ENCODE measurements around the gene ZFX.

ZFX gene

DNA sequence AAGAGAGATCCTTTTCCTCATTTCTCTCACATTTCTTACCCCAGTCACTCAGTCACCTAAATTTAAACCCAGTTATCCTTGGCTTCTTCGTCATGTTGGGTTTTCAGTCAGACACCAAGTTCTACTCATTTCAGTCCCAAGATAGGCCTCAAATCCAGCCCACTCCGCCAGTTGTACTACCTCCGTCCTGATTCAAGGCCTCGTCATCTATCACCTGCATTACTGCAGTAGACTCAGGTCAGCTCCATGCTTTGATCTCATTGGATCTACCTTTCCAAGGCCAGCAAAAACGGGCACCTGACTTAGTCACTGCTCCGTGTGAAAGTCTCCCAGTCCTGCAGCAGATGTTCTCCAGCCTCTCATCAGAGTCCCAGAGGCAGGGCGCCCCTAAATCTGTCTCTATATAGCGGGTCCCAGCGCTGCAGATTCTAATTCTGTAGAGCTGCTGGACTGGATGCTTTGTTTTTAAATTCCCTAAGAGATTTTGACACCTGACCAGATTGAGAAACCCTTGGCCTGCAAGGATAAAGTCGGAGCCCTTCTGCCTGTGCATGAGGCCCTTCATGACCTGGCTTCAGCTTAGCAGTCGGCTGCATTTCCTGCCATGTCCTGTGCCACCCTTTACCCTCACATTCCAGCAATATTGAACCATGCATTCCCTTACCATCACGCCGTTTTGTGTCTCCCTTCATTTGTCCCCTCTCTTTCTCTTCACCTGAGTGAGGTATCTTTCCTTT lies 53.7 kb downstream of the ZFX start:
- no peak for DNase-seq

DNA sequence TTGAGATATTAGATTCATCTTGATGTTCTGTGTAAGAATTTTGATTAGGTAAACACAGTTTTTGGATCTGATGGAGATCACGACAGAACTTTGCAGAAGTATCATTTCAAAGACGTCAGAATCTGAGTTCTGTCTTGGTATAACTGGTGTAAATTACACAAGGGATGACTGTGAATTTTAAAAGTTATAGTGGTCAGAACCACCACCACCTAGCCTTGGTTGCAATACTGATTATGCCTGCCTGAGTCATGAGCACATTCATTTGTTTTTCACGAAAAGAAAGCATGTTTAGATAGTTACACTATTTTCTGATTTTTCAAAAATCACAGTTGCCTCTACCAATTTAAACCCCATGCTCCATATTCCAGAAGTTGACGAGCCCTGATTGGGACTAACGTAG lies 54.8 kb downstream of the ZFX start:
- DNase-seq, result no peak

DNA sequence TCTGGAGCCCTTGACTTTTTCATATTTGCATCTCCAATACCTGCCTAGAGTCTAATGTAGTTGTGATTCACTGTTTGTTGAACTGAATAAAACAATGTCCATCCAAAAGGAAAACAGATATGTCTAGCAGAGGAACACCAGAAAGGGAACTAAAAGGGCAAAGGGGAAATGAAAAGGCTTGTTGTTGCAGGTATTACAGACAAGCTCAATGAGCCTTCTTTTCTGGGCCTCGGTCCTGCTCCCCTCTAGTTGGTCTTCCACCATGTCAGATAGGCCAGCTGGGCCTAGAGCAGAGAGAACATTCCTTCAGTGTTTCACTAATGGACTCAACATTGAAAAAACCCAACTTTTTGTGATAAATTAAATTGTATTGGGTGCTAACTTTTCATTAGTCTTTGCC lies 55.4 kb downstream of the ZFX start:
- no peak for DNase-seq

DNA sequence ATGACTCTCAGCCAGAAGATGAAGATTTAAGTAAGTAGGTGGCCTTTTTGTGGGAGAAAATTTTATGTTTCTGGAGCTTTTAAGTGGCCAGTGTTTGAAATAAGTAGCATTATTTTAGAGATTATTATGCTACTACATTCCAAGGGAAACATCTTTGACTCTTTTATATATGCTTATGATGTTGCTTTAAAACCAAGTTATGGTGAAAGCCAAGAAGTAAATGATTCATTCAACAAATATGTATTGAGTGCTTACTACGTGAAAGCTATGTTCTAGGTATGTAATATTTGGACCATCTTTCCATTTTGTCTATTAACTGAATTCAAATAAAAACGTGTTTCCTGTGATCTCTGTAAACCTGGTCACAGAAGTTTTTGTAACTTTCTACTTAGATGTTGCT lies 58.3 kb downstream of the ZFX start:
- no peak for DNase-seq

DNA sequence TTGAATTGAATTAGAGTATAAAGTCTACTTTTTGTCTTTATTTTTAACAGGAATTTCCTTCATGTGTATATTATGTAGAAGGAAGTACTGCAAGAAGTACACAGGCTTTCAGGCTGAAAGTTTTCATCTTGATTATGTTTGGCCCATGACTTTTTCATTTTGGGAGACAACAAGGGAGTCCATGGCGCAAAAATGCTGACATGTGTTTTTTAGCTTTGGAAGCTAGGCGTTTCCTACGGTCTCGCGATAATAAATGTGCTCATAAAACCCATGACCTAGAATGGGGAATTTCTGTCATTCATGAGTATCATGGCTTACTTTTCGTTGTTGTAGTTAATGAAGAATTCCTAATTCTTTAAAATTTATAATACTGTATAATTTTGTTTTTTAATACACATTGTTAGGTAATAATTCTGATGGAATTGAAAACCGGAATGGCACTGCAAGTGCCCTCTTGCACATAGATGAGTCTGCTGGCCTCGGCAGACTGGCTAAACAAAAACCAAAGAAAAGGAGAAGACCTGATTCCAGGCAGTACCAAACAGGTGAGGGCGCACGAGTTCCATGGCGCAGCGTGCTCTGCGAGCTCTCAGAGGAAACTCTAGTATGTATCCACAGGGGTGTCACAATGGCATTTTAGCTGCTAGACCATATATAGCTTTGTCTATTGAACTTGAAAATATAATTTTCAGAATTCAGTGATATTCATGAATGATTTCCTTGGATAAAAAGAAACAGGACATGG lies 59.1 kb downstream of the ZFX start:
- DNase-seq, result no peak

DNA sequence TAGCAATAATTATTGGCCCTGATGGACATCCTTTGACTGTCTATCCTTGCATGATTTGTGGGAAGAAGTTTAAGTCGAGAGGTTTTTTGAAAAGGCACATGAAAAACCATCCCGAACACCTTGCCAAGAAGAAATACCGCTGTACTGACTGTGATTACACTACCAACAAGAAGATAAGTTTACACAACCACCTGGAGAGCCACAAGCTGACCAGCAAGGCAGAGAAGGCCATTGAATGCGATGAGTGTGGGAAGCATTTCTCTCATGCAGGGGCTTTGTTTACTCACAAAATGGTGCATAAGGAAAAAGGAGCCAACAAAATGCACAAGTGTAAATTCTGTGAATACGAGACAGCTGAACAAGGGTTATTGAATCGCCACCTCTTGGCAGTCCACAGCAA lies 60.7 kb downstream of the ZFX start:
- DNase-seq, result no peak

DNA sequence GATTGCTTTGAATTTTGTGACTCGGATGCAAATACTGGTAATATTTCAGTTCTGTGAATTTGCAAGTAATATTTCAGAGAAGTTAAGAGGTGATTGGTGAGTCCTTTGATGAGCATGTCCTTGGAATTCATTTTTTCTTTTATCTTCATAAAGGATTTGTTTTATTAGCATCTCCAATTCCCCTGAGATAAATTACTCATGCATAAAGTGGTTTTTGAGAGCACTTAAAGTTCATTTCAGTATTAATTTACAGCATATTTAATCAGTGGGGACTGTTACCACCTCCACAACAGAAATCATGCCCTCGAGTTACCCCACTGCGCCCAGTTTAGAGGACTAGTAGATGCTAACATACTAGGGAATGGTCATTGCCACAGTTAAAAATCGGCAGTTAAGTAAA lies 65.0 kb downstream of the ZFX start:
- no peak for DNase-seq

DNA sequence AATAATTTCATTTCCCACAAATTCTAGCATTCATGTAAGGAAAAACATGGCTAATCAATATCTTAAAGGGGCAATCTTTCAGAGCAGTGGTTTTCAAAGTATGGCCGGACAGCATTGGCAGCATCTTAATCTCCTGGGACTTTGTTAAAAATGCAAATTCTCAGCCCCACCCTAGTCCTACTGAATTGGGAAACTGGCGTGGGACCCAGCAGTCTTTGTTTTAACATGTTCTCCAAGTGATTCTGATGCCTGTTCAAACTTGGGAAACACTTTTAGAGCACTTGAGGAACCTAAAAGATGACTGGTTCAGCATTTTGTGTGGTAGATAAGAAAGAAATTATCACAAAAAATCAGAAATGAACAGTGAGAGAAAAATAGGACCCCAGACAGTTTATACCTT lies 65.7 kb downstream of the ZFX start:
- no peak for DNase-seq

DNA sequence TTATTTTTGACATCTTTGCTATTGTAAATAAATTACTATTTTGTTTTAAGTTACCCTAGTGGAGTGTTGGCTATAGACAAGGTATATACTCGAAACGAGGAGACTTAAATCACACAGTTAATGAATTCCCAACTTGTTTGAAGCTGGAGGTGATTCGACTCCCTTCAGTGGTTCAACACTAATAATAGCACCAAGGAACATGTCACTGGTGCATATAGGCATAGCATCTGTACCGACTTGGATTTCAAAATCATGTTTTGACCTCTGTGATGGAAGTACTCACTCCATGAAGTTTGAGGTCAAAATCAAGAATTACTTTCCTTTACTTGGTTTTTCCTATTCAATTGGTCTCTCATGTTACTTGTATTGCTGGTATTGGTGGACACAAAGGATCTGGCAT lies 66.5 kb downstream of the ZFX start:
- DNase-seq, result no peak

DNA sequence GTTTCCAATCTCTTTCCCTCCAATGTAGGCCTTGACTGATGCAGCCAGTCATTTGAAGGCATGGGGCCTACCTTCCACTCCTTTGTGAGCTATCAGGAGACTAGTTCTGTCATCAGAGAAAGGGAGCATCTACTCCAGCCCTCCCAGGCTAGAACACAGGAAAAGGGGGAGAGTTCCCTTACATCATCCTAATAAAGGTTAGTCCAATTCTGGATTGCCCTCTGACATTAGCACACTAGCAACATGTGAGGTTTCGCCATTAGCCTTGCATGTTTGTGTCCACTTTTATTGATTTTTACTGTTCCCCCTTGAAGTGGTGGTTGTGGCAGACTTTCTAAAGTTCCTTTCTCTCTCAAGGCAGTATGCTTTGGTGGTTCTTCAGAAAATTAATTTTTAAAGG lies 67.3 kb downstream of the ZFX start:
- no peak for DNase-seq

DNA sequence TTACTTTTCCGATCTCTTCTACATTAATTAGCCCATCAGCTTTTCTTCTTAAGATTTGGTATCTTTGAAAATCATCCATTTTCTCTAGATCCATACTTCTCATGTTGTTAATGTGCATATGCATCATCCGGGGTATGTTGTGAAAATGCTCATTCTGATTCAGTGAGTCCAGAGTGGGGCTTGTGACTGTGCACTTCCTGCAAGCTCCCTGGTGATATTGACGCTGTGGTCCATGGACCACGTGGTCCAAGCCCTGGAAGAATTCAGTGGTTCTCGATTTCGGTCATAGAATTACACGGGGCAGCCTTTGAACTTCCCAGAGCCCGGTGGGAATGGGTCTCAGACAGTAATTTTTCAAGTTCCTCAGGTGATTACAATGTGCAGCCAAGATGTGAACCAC lies 69.8 kb downstream of the ZFX start:
- no peak for DNase-seq

DNA sequence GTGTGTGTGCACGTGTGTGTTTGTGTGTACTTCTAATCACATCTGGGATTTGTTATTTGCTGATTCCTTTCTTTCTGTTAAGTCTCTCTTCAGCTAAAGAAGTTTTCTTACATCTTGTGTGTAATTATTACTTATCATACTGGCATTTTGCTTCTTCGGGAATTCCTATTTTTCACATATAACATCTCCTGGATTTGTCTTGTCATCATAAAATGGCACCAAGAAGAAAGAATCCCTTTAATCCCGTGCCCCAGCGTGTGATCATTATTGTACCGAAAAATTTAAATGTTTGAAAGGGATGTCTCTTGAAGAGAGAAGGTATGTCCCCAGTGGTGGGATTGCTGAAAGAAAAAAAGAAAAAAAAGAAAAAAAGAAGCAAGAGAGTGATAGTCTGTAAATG lies 72.3 kb downstream of the ZFX start:
- no peak for DNase-seq

DNA sequence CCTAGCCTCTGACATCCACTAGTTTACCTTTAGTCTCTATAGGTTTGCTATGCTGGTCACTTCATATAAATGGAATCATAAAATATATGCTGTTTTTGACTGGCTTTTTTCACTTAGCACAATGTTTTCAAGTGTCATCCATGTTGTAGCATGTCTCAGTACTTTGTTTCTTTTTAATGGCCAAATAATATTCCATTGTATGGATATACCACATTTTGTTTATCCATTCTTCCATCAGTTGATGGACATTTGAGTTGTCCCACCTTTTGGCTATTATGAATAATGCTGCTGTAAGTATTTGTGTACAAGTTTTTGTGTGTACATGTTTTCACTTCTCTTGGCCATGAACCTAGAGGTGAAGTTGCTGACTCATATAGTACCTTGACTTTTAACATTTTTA lies 75.7 kb downstream of the ZFX start:
- no peak for DNase-seq

DNA sequence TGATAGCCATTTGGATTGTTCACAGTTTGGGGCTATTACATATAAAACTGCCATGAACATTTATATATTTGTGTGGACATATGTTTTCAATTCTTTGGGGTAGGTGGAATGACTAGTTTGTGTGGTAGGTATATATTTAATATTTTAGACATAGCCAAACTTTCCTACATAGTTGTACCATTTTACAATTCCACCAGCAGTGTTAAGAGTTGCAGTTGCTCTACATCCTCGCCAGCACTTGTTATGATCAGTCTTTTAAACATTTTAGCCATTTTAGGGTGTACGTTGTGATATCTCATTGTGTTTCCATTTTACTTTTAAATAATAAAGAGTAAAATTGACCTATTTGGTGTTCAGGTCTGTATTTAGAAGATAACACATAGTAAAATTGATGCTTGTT lies 76.6 kb downstream of the ZFX start:
- no peak for DNase-seq

DNA sequence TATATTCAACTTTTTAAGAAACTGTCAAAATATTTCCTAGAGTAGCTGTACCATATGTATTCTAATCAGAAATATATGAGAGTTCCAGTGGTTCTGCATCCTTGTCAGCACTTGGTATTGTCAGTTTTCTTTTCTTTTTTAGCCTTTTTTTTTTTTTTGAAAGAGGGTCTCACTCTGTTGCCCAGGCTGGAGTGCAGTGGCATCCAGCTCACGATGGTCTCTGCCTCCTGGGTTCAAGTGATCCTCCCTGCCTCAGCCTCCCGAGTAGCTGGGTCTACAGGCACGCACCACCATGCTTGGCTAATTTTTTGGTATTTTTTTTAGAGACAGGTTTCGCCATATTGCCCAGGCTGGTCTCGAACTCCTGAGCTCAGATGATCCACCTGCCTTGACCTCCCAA lies 79.1 kb downstream of the ZFX start:
- DNase-seq, result no peak

DNA sequence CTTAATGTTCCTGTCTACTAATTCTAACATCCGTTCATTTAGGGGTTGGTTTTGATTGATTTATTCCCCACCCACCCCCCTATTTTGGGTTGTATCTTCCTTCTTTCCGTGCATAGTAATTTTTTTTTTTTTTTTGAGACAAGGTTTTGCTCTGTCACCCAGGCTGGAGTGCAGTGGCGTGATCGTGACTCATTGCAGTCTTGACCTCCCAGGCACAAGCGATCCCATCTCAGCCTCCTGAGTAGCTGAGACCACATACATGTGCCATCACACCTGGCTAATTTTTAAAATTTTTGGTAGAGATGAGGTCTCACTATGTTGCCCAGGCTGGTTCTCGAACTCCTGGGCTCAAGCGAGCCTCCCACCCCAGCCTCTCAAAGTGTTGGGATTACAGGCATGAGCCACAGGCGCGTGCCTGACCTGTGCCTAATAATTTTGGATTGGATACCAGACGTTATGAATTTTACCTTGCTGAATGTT lies 79.9 kb downstream of the ZFX start:
- DNase-seq, result no peak

DNA sequence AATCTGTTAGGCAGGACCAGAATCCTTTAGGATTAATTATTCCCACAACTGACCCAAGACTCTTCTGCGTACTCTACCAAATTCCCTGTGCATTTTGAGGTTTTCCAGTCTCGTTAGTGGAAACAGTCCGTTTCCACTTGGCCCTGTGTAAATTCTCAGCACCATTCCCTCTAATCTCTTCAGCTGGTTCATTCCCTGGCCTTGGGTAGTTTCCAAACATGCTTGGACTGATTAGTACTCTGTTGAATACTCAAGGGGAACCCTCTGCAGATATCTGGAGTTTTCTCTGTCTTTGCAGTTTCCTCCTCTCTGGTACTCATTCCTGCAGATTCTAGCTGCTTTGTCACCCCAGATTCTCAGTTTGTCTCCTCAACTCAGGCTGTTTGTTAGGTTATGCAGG lies 80.4 kb downstream of the ZFX start:
- no peak for DNase-seq

DNA sequence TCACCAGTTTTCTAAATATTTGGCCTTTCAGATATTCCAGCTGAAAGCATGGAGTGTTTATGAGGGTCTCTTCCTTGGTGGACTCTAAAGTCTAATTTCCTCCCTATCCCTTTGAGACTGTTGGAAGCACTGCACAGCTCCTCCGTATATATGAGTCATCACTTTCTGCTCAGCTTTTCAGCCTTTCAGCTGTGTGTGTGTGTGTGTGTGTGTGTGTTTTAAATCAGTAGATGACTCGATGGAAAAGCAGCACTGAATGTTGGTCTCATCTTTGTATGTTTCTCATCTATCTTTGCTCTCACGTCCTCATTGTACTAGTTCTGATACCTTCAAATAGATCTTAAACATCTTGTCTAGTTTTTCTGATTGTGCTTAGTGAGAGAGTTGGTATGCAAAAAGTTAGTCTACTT lies 81.6 kb downstream of the ZFX start:
- DNase-seq, result no peak

DNA sequence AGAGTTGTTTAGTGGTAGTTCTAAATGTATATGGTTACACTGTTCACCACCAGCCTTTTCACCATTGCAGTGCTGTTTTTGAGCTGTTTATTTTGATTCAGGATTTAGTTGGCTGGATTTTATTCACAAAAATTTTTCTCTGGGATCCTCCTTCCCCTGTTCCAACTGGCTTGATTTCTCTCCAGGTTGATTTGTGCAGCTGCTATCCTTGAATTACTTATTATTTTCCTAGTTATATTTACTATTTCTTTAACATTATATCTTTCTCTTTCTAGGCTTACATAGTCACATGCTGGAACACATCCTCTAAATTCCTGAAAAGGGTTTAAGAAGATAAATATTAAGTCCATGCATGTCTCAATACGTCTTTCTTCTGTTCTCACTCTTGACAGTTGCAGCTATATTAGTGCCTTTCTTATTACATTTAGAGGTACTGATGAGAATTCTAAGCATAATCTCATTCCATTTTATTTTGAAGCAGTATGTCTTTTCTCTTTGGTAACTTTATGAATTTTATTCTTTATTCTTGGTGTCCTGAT lies 82.2 kb downstream of the ZFX start:
- no peak for DNase-seq

DNA sequence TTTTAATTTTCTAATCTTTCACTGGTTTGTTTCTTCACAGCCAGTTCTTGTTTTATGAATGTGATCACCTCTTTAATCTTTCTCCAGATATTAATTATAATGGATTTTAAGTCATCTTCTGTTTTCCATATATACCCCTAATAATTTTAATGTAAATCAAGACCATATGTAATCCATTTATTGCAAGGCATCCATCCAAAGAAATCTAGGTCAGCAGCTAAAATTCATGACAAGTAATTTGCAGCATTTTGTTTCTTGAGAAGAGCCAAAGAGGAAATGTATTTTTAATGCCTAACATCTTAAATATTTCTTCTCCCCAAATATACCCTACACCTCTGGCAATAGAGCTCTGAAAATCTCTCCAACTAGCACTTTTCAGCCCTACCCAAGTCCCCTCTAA lies 83.3 kb downstream of the ZFX start:
- DNase-seq, result no peak

DNA sequence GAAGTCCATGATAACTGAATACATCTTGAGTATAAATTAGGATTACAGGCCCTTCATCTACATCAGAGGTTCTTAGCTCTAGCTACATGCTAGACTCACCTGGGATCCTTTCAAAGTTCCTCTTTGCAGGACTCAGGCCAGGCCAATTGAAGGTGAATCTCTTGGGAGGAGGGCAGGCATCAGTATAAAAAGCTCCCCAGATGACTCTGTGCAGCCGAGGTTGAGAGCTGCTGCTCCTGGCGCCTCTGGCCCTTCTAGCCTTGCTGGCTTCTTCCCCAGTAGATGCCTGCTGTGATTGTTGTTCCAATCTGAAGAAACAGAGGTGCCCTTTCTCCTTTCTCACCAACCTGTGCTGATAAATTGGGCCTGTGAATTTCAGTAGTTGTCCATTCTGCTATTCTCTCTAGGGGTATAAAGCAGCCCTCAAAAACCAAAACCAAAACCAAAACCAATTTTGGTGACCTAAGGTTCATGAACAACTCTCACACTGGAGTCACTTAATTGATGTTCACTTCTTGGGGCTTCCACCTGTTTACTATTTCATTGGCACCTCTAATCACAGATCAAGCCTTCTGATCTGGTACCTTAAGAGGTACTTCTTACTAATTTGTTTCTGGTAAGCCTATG lies 85.7 kb downstream of the ZFX start:
- no peak for DNase-seq

DNA sequence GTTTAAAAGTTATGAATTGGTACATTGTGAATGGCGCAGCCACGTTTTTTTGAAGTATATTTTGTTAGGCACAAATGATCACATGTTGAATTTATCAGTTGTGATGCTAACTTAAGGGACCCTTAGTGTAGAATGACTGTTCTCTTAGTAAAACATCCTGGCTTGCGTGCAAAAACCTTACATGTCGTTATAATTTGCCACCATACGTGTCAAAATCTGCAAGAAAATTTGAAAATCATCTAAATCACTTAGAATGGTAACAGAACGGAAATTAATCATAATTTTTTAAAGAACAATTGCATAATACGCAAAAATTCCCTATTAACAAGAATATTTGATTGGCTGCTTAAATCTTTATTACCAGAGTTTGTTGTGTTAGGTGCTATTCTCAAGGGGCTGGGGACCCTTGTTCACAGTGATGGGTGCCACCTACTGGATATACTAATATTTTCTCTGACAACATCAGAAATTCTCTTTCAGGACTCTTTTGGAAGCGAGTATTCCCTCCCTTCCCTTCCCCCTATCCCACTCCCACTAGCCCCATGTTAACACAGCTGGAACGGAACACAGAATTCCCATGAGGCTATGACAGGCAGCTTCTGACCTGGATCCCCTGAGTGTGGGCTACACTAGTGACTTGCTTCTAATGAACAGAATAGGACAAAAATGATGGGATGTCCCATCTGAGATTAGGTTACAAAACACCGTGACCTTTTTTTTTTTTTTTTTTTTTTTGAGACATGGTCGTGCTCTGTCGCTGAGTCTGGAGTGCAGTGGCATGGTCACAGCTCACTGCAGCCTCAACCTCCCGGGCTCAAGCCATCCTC lies 92.5 kb downstream of the ZFX start:
- no peak for DNase-seq

DNA sequence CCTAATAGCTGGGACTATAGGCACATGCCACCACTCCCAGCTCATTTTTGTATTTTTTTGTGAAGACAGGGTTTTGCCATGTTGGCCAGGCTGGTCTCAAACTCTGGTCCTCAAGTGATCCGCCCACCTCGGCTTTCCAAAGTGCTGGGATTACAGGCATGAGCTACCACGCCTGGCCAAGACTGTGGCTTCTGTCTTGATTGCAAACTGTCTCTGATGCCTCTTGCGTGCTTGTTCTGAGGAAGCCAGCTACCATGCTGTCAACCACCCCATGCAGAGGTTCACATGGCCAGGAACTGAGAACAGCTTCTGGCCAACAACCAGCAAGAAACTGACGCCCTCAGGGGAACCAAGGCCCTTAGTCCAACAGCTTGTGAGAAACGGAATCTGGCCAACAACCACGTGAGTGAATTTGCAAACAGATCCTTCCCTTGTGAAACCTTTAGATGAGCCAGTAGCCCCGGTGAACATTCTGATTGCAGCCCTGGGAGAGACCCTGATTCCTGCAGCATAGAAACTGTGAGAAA lies 93.2 kb downstream of the ZFX start:
- no peak for DNase-seq
